GM12873 (cell line): ENCODE measurements around the gene GM2A.

ENCODE experiments used
- TF ChIP-seq, protein P1 (sequence below): IDR thresholded peaks from 2 replicates; pipeline ENCODE4 v1.5.1; 2012; ENCODE audit warnings: low read depth, mild to moderate bottlenecking, moderate library complexity, low read length, control low read depth; ENCODE audit not compliant: insufficient read depth; ENCODE audit errors: missing control alignments

GM2A gene

DNA sequence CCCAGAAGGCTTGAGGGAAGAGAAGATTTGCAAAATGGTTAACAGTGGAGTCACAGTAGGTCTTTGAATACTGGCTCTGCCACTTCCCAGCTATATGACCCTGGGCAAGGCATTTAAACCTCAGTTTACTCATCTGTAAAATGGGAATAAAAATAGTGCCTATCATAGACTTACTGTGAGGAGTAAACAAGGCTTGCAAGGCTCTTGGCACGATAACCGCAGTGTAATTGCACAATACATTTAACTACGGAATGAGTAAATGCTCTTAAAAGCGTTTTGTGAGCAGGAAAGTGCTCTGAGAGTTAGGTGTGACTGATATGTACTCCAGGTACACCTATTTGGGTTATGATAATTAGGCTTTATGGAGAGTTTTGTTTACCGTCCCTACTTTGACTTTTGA, 42.2 kb downstream of the GM2A start:
- TF ChIP-seq, protein P1, sequence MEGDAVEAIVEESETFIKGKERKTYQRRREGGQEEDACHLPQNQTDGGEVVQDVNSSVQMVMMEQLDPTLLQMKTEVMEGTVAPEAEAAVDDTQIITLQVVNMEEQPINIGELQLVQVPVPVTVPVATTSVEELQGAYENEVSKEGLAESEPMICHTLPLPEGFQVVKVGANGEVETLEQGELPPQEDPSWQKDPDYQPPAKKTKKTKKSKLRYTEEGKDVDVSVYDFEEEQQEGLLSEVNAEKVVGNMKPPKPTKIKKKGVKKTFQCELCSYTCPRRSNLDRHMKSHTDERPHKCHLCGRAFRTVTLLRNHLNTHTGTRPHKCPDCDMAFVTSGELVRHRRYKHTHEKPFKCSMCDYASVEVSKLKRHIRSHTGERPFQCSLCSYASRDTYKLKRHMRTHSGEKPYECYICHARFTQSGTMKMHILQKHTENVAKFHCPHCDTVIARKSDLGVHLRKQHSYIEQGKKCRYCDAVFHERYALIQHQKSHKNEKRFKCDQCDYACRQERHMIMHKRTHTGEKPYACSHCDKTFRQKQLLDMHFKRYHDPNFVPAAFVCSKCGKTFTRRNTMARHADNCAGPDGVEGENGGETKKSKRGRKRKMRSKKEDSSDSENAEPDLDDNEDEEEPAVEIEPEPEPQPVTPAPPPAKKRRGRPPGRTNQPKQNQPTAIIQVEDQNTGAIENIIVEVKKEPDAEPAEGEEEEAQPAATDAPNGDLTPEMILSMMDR: no peak

DNA sequence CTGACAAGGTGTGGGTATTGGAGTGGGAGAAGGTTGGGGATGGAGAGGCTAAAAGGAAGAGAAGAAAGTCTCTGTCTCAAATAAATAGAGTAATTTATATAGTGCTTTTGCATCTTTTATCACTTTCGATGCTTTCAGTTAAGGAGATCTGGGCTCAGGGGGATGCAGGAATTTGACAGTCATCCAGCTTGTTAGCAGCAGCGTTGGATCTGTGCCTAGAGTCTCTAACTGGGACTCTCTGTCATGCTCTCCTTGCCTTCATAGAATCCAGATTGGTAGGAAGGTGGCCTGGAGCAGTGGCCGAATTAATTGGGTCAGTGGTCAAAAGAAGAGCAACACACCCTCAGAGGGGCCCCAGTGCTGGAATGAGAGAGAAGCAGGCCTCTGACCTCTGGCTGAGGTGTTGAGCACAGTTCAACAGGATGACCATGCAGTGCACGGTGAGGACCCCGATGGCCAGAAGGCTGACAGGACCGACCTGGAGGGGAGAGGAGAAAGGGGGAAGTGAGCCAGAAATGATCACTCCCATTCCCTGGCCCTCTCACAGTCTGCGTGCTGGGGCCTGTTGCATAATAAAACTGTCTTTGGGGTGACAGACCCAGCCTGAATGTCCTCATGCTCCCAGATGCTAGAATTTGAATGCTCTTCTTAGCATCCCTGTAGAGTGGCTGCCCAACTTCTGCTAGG, 42.9 kb downstream of the GM2A start:
- TF ChIP-seq, protein P1: no peak

DNA sequence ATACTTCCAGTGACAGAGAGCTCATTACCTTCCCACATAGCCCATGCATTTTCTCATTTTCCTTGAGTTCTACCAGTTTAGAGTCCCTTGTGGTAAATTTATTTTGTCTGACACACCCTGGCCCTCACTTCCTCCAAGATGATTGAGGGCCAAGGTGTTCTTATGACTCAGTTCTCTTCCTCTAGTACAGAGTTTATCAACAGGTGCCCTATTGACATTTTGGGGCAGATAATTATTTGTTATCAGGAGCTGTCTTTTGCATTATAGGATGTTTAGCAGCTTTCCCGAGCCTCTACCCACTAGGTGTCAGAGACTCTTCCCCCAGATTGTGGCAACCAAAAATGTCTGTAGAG, 43.5 kb downstream of the GM2A start:
- TF ChIP-seq, protein P1: no peak

- TF ChIP-seq, protein P1: no peak
Observed at GRCh38 chr5:151296974-151297373, 44.0 kb downstream of the GM2A start.

GRCh38 chr5:151298063-151298855, 45.3 kb downstream of the GM2A start:
- TF ChIP-seq, protein P1: peak; percentile 85

GRCh38 chr5:151303666-151304065, 50.7 kb downstream of the GM2A start, which contains the start of gene SLC36A3:
SLC36A3 (minus strand) TSS chr5:151303766; CDS start chr5:151303354, 412 bp downstream.
- TF ChIP-seq, protein P1: no peak

DNA sequence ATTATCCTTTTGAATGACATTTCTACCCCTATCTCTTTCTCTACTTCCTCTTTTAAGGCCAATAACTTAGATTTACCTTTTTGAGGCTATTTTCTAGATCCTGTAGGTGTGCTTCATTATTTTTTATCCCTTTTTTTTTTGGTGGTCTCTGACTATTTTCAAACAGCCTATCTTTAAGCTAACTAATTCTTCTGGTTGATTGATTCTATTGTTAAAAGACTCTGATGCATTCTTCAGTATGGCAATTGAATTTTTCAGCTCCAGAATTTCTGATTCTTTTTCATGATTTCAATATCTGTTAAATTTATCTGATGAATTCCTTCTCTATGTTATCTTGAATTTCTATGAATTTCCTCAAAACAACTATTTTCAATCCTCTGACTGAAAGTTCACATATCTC, 57.9 kb downstream of the GM2A start:
- TF ChIP-seq, protein P1: no peak
